ENCODE results near the gene DCST2. TPM values are rescaled to one million over a fixed set of nuclear protein-coding genes. Genes with fewer than 3 reads are reported as not detected.

DCST2 gene
- total and polyA plus RNA-seq, 2 donors (not counting 3 experiments of a cell fraction or from before 2014, with no cell fraction given) = 0.29 to 0.51 TPM

DNA sequence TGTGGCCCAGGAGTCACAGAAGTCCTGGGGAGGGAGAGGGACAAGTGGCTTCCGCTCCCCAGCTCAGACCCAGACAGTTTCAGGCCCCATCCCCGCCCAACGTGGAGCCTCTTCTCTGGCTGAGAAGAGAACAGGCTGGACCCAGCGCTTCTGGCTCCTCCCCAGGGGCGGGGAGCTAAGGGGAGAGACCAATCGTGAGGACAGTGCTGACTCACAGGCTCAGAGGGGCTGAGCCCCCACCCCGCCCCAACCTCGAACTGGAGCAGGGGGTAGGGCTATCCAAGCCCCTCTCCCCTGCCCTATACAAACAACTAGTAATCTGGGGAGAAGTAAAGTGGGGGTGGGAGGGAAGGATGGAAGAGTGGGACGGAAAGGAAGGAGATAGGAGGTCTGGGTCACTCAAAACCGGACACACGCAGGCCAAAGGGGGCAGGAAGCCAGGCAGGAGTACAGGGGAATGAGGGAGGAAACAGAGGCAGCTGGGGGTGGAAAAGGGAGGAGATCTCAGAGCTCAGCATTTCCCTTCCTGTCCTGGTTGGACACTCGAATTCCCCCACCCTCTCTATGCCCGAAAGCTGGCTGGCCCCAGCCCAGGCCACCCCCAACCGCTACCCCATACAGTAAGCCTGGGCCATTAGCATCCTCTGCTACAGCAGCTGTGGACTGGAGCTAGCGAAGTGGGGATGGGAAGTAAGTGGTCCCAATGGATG is 62.8 kb downstream of the DCST2 start, which contains the start of gene SHC1:
TSS of gene SHC1 (minus strand) at position 117 of the 710 bp plus-strand sequence. CDS start 221 bp downstream, outside the sequence.
- H2AFZ ChIP-seq (ENCODE audit: low read depth, low read length) = no peak within 1 kb of the TSS
- intact Hi-C loops (cut with micrococcal nuclease) = loop anchor here (1.0 to 10.0 kb wide), 3 partner anchors 9 to 486 kb away; partner anchors contain the start of genes EFNA1 and PYGO2

More for the DNA sequence above, 62.8 kb downstream of the DCST2 start, which contains the start of gene SHC1:
- TF ChIP-seq, protein P1, sequence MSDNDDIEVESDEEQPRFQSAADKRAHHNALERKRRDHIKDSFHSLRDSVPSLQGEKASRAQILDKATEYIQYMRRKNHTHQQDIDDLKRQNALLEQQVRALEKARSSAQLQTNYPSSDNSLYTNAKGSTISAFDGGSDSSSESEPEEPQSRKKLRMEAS (IDR thresholded peaks at IDR 0.05; ENCODE audit: insufficient read depth, insufficient read length) = no peak
- TF ChIP-seq MYC (IDR thresholded peaks at IDR 0.05; ENCODE audit: low read depth, low read length) = no peak
- peak; percentile 35 for TF ChIP-seq GATA2 (IDR thresholded peaks at IDR 0.05; ENCODE audit: insufficient read depth, insufficient read length, low read depth, low read length)
- TF ChIP-seq, protein P2, sequence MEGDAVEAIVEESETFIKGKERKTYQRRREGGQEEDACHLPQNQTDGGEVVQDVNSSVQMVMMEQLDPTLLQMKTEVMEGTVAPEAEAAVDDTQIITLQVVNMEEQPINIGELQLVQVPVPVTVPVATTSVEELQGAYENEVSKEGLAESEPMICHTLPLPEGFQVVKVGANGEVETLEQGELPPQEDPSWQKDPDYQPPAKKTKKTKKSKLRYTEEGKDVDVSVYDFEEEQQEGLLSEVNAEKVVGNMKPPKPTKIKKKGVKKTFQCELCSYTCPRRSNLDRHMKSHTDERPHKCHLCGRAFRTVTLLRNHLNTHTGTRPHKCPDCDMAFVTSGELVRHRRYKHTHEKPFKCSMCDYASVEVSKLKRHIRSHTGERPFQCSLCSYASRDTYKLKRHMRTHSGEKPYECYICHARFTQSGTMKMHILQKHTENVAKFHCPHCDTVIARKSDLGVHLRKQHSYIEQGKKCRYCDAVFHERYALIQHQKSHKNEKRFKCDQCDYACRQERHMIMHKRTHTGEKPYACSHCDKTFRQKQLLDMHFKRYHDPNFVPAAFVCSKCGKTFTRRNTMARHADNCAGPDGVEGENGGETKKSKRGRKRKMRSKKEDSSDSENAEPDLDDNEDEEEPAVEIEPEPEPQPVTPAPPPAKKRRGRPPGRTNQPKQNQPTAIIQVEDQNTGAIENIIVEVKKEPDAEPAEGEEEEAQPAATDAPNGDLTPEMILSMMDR (IDR thresholded peaks at IDR 0.05; ENCODE audit: extremely low read depth in 1 of 2, insufficient read depth in 1 of 2, low read depth in 1 of 2, low read length in 2 of 2) = no peak
- peak; percentile 73 for TF ChIP-seq FOS (IDR thresholded peaks at IDR 0.05; ENCODE audit: borderline replicate concordance, insufficient read depth, low read length)
- no peak for TF ChIP-seq JUN (IDR thresholded peaks at IDR 0.05; ENCODE audit: borderline replicate concordance, insufficient read depth, insufficient read length, low read depth)
- peak; percentile 88 for TF ChIP-seq POLR2AphosphoS5 (IDR thresholded peaks at IDR 0.05; ENCODE audit: insufficient read depth, low read depth, low read length)
- TF ChIP-seq POLR2A (IDR thresholded peaks at IDR 0.05; ENCODE audit: low read depth, low read length) = peak; percentile 84
- no peak for TF ChIP-seq EZH2 (IDR thresholded peaks at IDR 0.05; ENCODE audit: borderline replicate concordance, low read depth, low read length, severe bottlenecking)
- Histone ChIP-seq H3K4me1 (ENCODE audit: control insufficient read depth, extremely low read depth, insufficient read depth, low read length) (peaks cover 61% of the 10 kb centered on the region), H3K4me2 (ENCODE audit: insufficient read depth, low read length) (peak within 1 kb of the TSS; percentile 80), H3K27me3 (ENCODE audit: control insufficient read depth in 2 of 2, insufficient read depth in 2 of 2, low read length in 2 of 2) (no peaks in the 10 kb centered on the region), H3K36me3 (ENCODE audit: control insufficient read depth in 2 of 2, extremely low read depth in 1 of 2, insufficient read depth in 2 of 2, low read length in 2 of 2) (peaks cover 7 to 14% of the 10 kb centered on the region in 2 experiments), H4K20me1 (replicated peaks; ENCODE audit: control insufficient read depth, extremely low read depth, insufficient read depth, low read length) (no peaks in the 10 kb centered on the region), H3K9me3 (replicated peaks; ENCODE audit: control insufficient read depth, insufficient read depth, low read length) (no peaks in the 10 kb centered on the region), H3K79me2 (ENCODE audit: control insufficient read depth, insufficient read depth, low read length) (peaks cover 56% of the 10 kb centered on the region), H3K4me3 (replicated peaks in 1 of 3; ENCODE audit: insufficient read depth in 1 of 3, low read depth in 1 of 3, low read length in 3 of 3) (peak within 1 kb of the TSS; percentile 64 to 78 (median 70)), H3K9ac (replicated peaks; ENCODE audit: extremely low read depth, insufficient read depth, low read length) (peak within 1 kb of the TSS; percentile 92), H3K27ac (ENCODE audit: insufficient read depth, low read depth, low read length) (peak within 1 kb of the TSS; percentile 99), H3K9me1 (replicated peaks; ENCODE audit: control insufficient read depth, extremely low read depth, insufficient read depth, low read length) (no peaks in the 10 kb centered on the region)
- dilution Hi-C loops (cut with MboI; ENCODE audit: extremely low pct_ligation_motif_present, low sequenced_read_pairs) = no loop called here
- ChIA-PET CTCF (interaction anchor here (0.8 to 8.5 kb wide), 10 partner anchors 9 to 115 kb away, joined by 3 to 81 read pairs (median 11); partner anchors contain the start of genes ADAM15, LENEP, PMVK and PYGO2), POLR2A (interaction anchor here (0.9 to 1.6 kb wide), 5 partner anchors 9 to 47 kb away, joined by 3 to 10 read pairs (median 4); partner anchors contain the start of gene PYGO2)
- FAIRE-seq (peak; percentile 98), DNase-seq (ENCODE audit: low read depth, low spot score) (peak; percentile 91)
- no TSS peak for BruUV-seq (replicated peaks)

Data from endothelial cell of umbilical vein (primary cell).